IMR-90 (cell line): ENCODE data around the gene ELF2. TPM values are rescaled to one million over a fixed set of nuclear protein-coding genes. Genes with fewer than 3 reads are reported as not detected.
A peak's percentile ranks its signal among the peaks of the same experiment; 100 is the strongest.

Experiments
- ATAC-seq: fragments of 200-7000 bp; cut with Tn5 transposase; 2 replicates; pipeline ENCODE4 v1.9.1; 2020; ENCODE audit warnings: low read depth, mild to moderate bottlenecking, moderate library complexity
- BruUV-seq: library from RNA; stranded (reverse); fragments of 400-500 nt; replicated peaks from 2 replicates; lab custom pipeline; 2021; lab: Mats Ljungman, UMichigan
- CTCF ChIA-PET: fragments of 300-600 bp; formaldehyde crosslinking; extraction: SDS; loops from one replicate; lab custom pipeline; 2021; ENCODE audit warnings: antibody characterized with exemption; lab: Yijun Ruan, JAX
- POLR2A ChIA-PET: fragments of 300-600 bp; sonication (Branson Sonifier 250); formaldehyde crosslinking; loops from one replicate; lab custom pipeline; 2022; ENCODE audit warnings: antibody characterized with exemption; ENCODE audit not compliant: unreplicated experiment; lab: Charles Lee
- DNase-seq: peaks from one replicate; pipeline ENCODE4 v3.0.0; 2013
- H2AFZ ChIP-seq: replicated peaks from 2 replicates; pipeline ENCODE3; 2013; ENCODE audit warnings: low read length, mild to moderate bottlenecking; ENCODE audit not compliant: poor library complexity
- H2AK5ac ChIP-seq: 2 replicates; pipeline ENCODE4 v1.6.1; 2013; ENCODE audit warnings: low read depth, low read length, inconsistent platforms
- H2AK9ac ChIP-seq: replicated peaks from 2 replicates; pipeline ENCODE3; 2013; ENCODE audit warnings: mild to moderate bottlenecking, low read depth, low read length, moderate library complexity; ENCODE audit not compliant: poor library complexity
- H2BK120ac ChIP-seq: 2 replicates; pipeline ENCODE4 v1.6.1; 2013; ENCODE audit warnings: low read depth, low read length, inconsistent platforms
- H2BK15ac ChIP-seq: 3 replicates; pipeline ENCODE4 v1.6.1; 2013; ENCODE audit warnings: low read depth, low read length, inconsistent platforms
- H2BK20ac ChIP-seq: 2 replicates; pipeline ENCODE4 v1.6.1; 2013; ENCODE audit warnings: low read depth, mild to moderate bottlenecking, inconsistent platforms, low read length, moderate library complexity
- H2BK5ac ChIP-seq: 2 replicates; pipeline ENCODE4 v1.6.1; 2013; ENCODE audit warnings: mild to moderate bottlenecking, low read depth, low read length, inconsistent platforms; ENCODE audit not compliant: poor library complexity, severe bottlenecking
- H3K14ac ChIP-seq: replicated peaks from 2 replicates; pipeline ENCODE4 v1.6.1; 2013; ENCODE audit warnings: low read depth, low read length, inconsistent platforms
- H3K18ac ChIP-seq: 2 replicates; pipeline ENCODE4 v1.6.1; 2013; ENCODE audit warnings: low read depth, low read length, control low read depth
- H3K23ac ChIP-seq: 2 replicates; pipeline ENCODE4 v1.6.1; 2013; ENCODE audit warnings: low read depth, low read length, inconsistent platforms
- H3K27ac ChIP-seq: 2 replicates; pipeline ENCODE4 v1.5.1; 2013; ENCODE audit warnings: mild to moderate bottlenecking, control low read depth, low read length; ENCODE audit not compliant: insufficient read depth
- H3K27me3 ChIP-seq: 2 replicates; pipeline ENCODE4 v1.6.1; 2013; ENCODE audit warnings: low read length; ENCODE audit not compliant: control insufficient read depth, insufficient read depth
- H3K36me3 ChIP-seq: 2 replicates; pipeline ENCODE4 v1.6.1; 2013; ENCODE audit warnings: low read length, mixed read lengths; ENCODE audit not compliant: control insufficient read depth, insufficient read depth
- H3K4ac ChIP-seq: 2 replicates; pipeline ENCODE4 v1.6.1; 2013; ENCODE audit warnings: low read depth, low read length, inconsistent platforms
- H3K4me1 ChIP-seq: 2 replicates; pipeline ENCODE4 v1.6.1; 2013; ENCODE audit warnings: low read length, mixed read lengths; ENCODE audit not compliant: control insufficient read depth, insufficient read depth
- H3K4me2 ChIP-seq: 2 replicates; pipeline ENCODE4 v1.6.1; 2013; ENCODE audit warnings: low read depth, mild to moderate bottlenecking, control low read depth, low read length, moderate library complexity
- H3K4me3 ChIP-seq: 2 replicates; pipeline ENCODE4 v1.5.1; 2013; ENCODE audit warnings: low read depth, mild to moderate bottlenecking, control low read depth, low read length, moderate library complexity; ENCODE audit not compliant: insufficient read depth
- H3K56ac ChIP-seq: 2 replicates; pipeline ENCODE4 v1.6.1; 2013; ENCODE audit warnings: low read length, inconsistent platforms; ENCODE audit not compliant: insufficient read depth; ENCODE audit errors: extremely low read depth
- H3K79me1 ChIP-seq, 2 experiments: 2 replicates each; pipeline ENCODE4 v1.6.1; 2013; ENCODE audit warnings: low read length in 2 of 2, inconsistent platforms in 1 of 2, low read depth in 1 of 2
- H3K9ac ChIP-seq: 2 replicates; pipeline ENCODE4 v1.6.1; 2013; ENCODE audit warnings: low read depth, low read length, control low read depth
- H3K9me1 ChIP-seq: 2 replicates; pipeline ENCODE4 v1.6.1; 2013; ENCODE audit warnings: low read length, inconsistent platforms; ENCODE audit not compliant: insufficient read depth
- H3K9me3 ChIP-seq: 2 replicates; pipeline ENCODE4 v1.6.1; 2013; ENCODE audit warnings: low read length; ENCODE audit not compliant: control insufficient read depth, insufficient read depth
- H4K20me1 ChIP-seq: 2 replicates; pipeline ENCODE4 v1.6.1; 2013; ENCODE audit warnings: low read length, inconsistent platforms; ENCODE audit not compliant: insufficient read depth
- H4K5ac ChIP-seq: 2 replicates; pipeline ENCODE4 v1.6.1; 2013; ENCODE audit warnings: mild to moderate bottlenecking, low read depth, low read length, control low read depth
- H4K8ac ChIP-seq, 2 experiments: 2 replicates each; pipeline ENCODE4 v1.6.1; 2013; ENCODE audit warnings: low read depth in 2 of 2, low read length in 2 of 2, control low read depth in 1 of 2, inconsistent platforms in 1 of 2
- H4K91ac ChIP-seq: 2 replicates; pipeline ENCODE4 v1.6.1; 2013; ENCODE audit warnings: low read depth, low read length, inconsistent platforms; ENCODE audit not compliant: insufficient read depth
- CEBPB ChIP-seq: IDR thresholded peaks from 2 replicates; pipeline ENCODE4 v1.6.1; 2012; ENCODE audit warnings: low read depth, low read length, improper control_type of control experiment
- CTCF ChIP-seq: conservative IDR thresholded peaks from 2 replicates; pipeline ENCODE4 v1.5.1; 2012; ENCODE audit warnings: mild to moderate bottlenecking, low read depth, low read length, improper control_type of control experiment
- FOS ChIP-seq: fragments of 150-350 bp; IDR thresholded peaks from 2 replicates; pipeline ENCODE4 v1.6.1; 2016; ENCODE audit warnings: low read depth, low read length
- MAFK ChIP-seq: IDR thresholded peaks from 2 replicates; pipeline ENCODE4 v1.6.1; 2012; ENCODE audit warnings: low read depth, low read length, improper control_type of control experiment
- MXI1 ChIP-seq: IDR thresholded peaks from 2 replicates; pipeline ENCODE4 v1.6.1; 2012; ENCODE audit warnings: low read depth, mild to moderate bottlenecking, low read length, moderate library complexity, borderline replicate concordance
- NFE2L2 ChIP-seq: fragments of 150-350 bp; IDR thresholded peaks from 2 replicates; pipeline ENCODE4 v1.6.1; 2016; ENCODE audit warnings: low read depth, mild to moderate bottlenecking, low read length
- RAD21 ChIP-seq: IDR thresholded peaks from 2 replicates; pipeline ENCODE4 v1.6.1; 2012; ENCODE audit warnings: low read length, improper control_type of control experiment
- SMC3 ChIP-seq: fragments of 150-350 bp; IDR thresholded peaks from 2 replicates; pipeline ENCODE4 v1.6.1; 2016; ENCODE audit warnings: low read depth, mild to moderate bottlenecking, antibody characterized with exemption, low read length, moderate library complexity
- USF2 ChIP-seq: fragments of 150-350 bp; IDR thresholded peaks from 2 replicates; pipeline ENCODE4 v1.6.1; 2017; ENCODE audit warnings: mild to moderate bottlenecking, antibody characterized with exemption, low read length, low read depth
- WGBS, 2 experiments: methylation state at CpG; one replicate each; pipeline versions ENCODE4 v1.1.5 to v1.1.7; 2013; ENCODE audit warnings: missing lambda C conversion rate in 2 of 2; ENCODE audit not compliant: insufficient read length in 1 of 2; ENCODE audit errors: extremely low coverage in 2 of 2; 5-methylcytosine and 5-hydroxymethylcytosine counted together
- dilution Hi-C: fragments of 300-500 bp; cut with HindIII; formaldehyde crosslinking; loops from one replicate; pipeline ENCODE4 v1.14.3; 2018; ENCODE audit warnings: low sequenced_read_pairs; ENCODE audit not compliant: unreplicated experiment
- in situ Hi-C: fragments of 300-500 bp; cut with MboI; formaldehyde crosslinking; loops from 3 replicates; pipeline ENCODE4 v1.14.3; 2019; ENCODE audit warnings: low sequenced_read_pairs, inconsistent platforms, mixed read lengths
- intact Hi-C: fragments of 100-400 bp; cut with micrococcal nuclease; formaldehyde crosslinking; loops from 2 replicates; pipeline ENCODE4 v1.10.0; 2022
- polyA plus RNA-seq, 3 experiments: library from polyadenylated mRNA; depleted of rRNA; stranded (reverse); fragments of >200 nt; gene quantifications; 2 replicates each; pipeline ENCODE4 v1.2.3, GENCODE V29; 2012; ENCODE audit warnings: low replicate concordance in 1 of 3
- total RNA-seq: library from RNA; depleted of rRNA; stranded (reverse); fragments of >200 nt; gene quantifications from 2 replicates; pipeline ENCODE4 v1.2.3, GENCODE V29; 2012

The ELF2 gene
- total and polyA plus RNA-seq, 2 of the 4 experiments (the other 2 are of a cell fraction): 14.5 to 42.3 TPM

GRCh38 chr4:139077567-139078355 is 99.3 kb downstream of the ELF2 start:
- no peak overlapping the region for H3K4me2 ChIP-seq

More at GRCh38 chr4:139077567-139078355, 99.3 kb downstream of the ELF2 start:
- Histone ChIP-seq H3K56ac (no peak overlapping the region), H2AFZ (no peak overlapping the region), H4K8ac (no peak overlapping the region), H3K23ac (no peak overlapping the region), H3K79me1 (peaks cover 13 to 34% of the 10 kb centered on the region in 2 experiments; a peak in 3 of 4 replicates), H4K91ac (no peak overlapping the region), H4K20me1 (peaks cover 40% of the 10 kb centered on the region; the same call in 1 of the 2 replicates), H3K18ac (no peak overlapping the region), H2BK5ac (no peak overlapping the region), H4K5ac (no peak overlapping the region), H2BK120ac (no peak overlapping the region), H2BK15ac (no peak overlapping the region), H3K27ac (no peak overlapping the region), H2BK20ac (no peak overlapping the region), H3K9ac (no peak overlapping the region), H3K14ac (no peak overlapping the region), H3K4me3 (no peak overlapping the region), H3K36me3 (no peaks in the 10 kb centered on the region), H2AK5ac (no peak overlapping the region), H3K27me3 (no peaks in the 10 kb centered on the region), H3K9me3 (no peaks in the 10 kb centered on the region), H3K9me1 (peaks cover 3% of the 10 kb centered on the region; the same call in 1 of the 2 replicates), H3K4ac (no peak overlapping the region), H3K4me1 (no peaks in the 10 kb centered on the region), H2AK9ac (no peak overlapping the region)
- ChIA-PET POLR2A (no interaction called here), CTCF (interaction anchor here (0.7 to 1.3 kb wide), 2 partner anchors 9 to 47 kb away, joined by 3 to 5 read pairs; no protein-coding TSS in a partner anchor)
- in situ Hi-C loops: no loop called here
- intact Hi-C loops: no loop called here
- TF ChIP-seq NFE2L2 (no peak), SMC3 (no peak), CEBPB (peak; percentile 56), MXI1 (no peak), RAD21 (no peak), CTCF (no peak), USF2 (no peak), FOS (no peak), MAFK (no peak)
- dilution Hi-C loops: no loop called here
- DNase-seq (no peak), ATAC-seq (no peak)
- WGBS, 2 experiments: no CpG with 5 or more reads among the region's 1 CpG
- no TSS peak for BruUV-seq
